T-helper 2 cell treated with Interferon-gamma antibody and Interleukin-4, amounts not matched to agents 5 μg/mL and 100 μg/mL, for 36 hours (primary cell): ENCODE results near the gene ZBTB26.
A peak's percentile ranks its signal among the peaks of the same experiment; 100 is the strongest.
"Not testable (repeated sequence)": the region's sequence is repeated elsewhere in the genome, so short reads cannot be mapped to it uniquely, and the experiment has no call there.

Experiments used
- DNase-seq: peaks from one replicate; pipeline ENCODE4 v3.0.0; 2021; ENCODE audit warnings: low spot score
- H3K27ac Mint-ChIP-seq: one replicate; pipeline ENCODE4 v1.8.0; 2021; ENCODE audit warnings: mild to moderate bottlenecking, mixed read lengths
- H3K27me3 Mint-ChIP-seq: one replicate; pipeline ENCODE4 v1.8.0; 2021; ENCODE audit warnings: low read depth, mixed read lengths
- H3K36me3 Mint-ChIP-seq: one replicate; pipeline ENCODE4 v1.8.0; 2021; ENCODE audit warnings: low read depth, mixed read lengths
- H3K4me1 Mint-ChIP-seq: one replicate; pipeline ENCODE4 v1.8.0; 2021; ENCODE audit warnings: low read depth, mixed read lengths
- H3K4me3 Mint-ChIP-seq: one replicate; pipeline ENCODE4 v1.8.0; 2022; ENCODE audit warnings: mild to moderate bottlenecking, moderate library complexity, mixed read lengths
- H3K9me3 Mint-ChIP-seq: one replicate; pipeline ENCODE4 v1.8.0; 2021; ENCODE audit warnings: mixed read lengths

The ZBTB26 gene

GRCh38 chr9:122904823-122905710 lies 26.2 kb downstream of the ZBTB26 start, which contains the start of gene RC3H2:
Gene RC3H2 (minus strand): TSS chr9:122905359. CDS start chr9:122897509, 7,850 bp downstream.
- H3K27me3 Mint-ChIP-seq = no peaks in the 10 kb centered on the region
- H3K4me3 Mint-ChIP-seq = peak within 1 kb of the TSS; percentile 95
- H3K4me1 Mint-ChIP-seq = peaks cover 16% of the 10 kb centered on the region
- DNase-seq = peak; percentile 98
- H3K9me3 Mint-ChIP-seq = no peaks in the 10 kb centered on the region
- H3K36me3 Mint-ChIP-seq = peaks cover 10% of the 10 kb centered on the region
- peak within 1 kb of the TSS; percentile 92 for H3K27ac Mint-ChIP-seq

GRCh38 chr9:122904466-122904822 lies 26.9 kb downstream of the ZBTB26 start:
- DNase-seq = peak; percentile 36
- Mint-ChIP-seq H3K27ac (peak overlapping the region; percentile 83), H3K27me3 (no peaks in the 10 kb centered on the region), H3K4me3 (peak overlapping the region; percentile 95), H3K36me3 (peaks cover 7% of the 10 kb centered on the region), H3K4me1 (peaks cover 17% of the 10 kb centered on the region), H3K9me3 (no peaks in the 10 kb centered on the region)

GRCh38 chr9:122900791-122901190 lies 30.5 kb downstream of the ZBTB26 start:
- H3K4me3 Mint-ChIP-seq = peak overlapping the region; percentile 71
- H3K27ac Mint-ChIP-seq = peak overlapping the region; percentile 69
- no peaks in the 10 kb centered on the region for H3K27me3 Mint-ChIP-seq
- no peaks in the 10 kb centered on the region for H3K9me3 Mint-ChIP-seq
- no peak for DNase-seq
- H3K36me3 Mint-ChIP-seq = peaks cover 17% of the 10 kb centered on the region
- H3K4me1 Mint-ChIP-seq = peaks cover 25% of the 10 kb centered on the region

- peaks cover 28% of the 10 kb centered on the region for H3K36me3 Mint-ChIP-seq
- no peak for DNase-seq
- peaks cover 14% of the 10 kb centered on the region for H3K4me1 Mint-ChIP-seq
- no peak overlapping the region for H3K27ac Mint-ChIP-seq
- H3K4me3 Mint-ChIP-seq = no peak overlapping the region
- H3K27me3 Mint-ChIP-seq = no peaks in the 10 kb centered on the region
- no peaks in the 10 kb centered on the region for H3K9me3 Mint-ChIP-seq
Measured at GRCh38 chr9:122897969-122898368, 33.3 kb downstream of the ZBTB26 start.

- Mint-ChIP-seq H3K27me3 (no peaks in the 10 kb centered on the region), H3K4me3 (no peak overlapping the region), H3K4me1 (no peaks in the 10 kb centered on the region)
Measured at GRCh38 chr9:122888480-122888879, 42.8 kb downstream of the ZBTB26 start.

GRCh38 chr9:122883125-122883524 lies 48.2 kb downstream of the ZBTB26 start:
- H3K4me3 Mint-ChIP-seq = no peak overlapping the region
- no peaks in the 10 kb centered on the region for H3K27me3 Mint-ChIP-seq
- peaks cover 5% of the 10 kb centered on the region for H3K4me1 Mint-ChIP-seq
- no peak for DNase-seq
- H3K9me3 Mint-ChIP-seq = no peaks in the 10 kb centered on the region
- H3K36me3 Mint-ChIP-seq = peaks cover 40% of the 10 kb centered on the region
- H3K27ac Mint-ChIP-seq = no peak overlapping the region

More at GRCh38 chr9:122888480-122888879, 42.8 kb downstream of the ZBTB26 start:
- H3K27ac Mint-ChIP-seq = no peak overlapping the region
- DNase-seq = no peak
- no peaks in the 10 kb centered on the region for H3K9me3 Mint-ChIP-seq
- H3K36me3 Mint-ChIP-seq = peaks cover 32% of the 10 kb centered on the region

- Mint-ChIP-seq H3K4me3 (no peak overlapping the region), H3K27me3 (no peaks in the 10 kb centered on the region), H3K9me3 (no peaks in the 10 kb centered on the region), H3K27ac (no peak overlapping the region), H3K4me1 (peaks cover 5% of the 10 kb centered on the region), H3K36me3 (peaks cover 60% of the 10 kb centered on the region)
- DNase-seq = no peak
Measured at GRCh38 chr9:122879443-122879842, 51.9 kb downstream of the ZBTB26 start.

- no peaks in the 10 kb centered on the region for H3K9me3 Mint-ChIP-seq
- no peak for DNase-seq
- H3K4me1 Mint-ChIP-seq = no peaks in the 10 kb centered on the region
- H3K4me3 Mint-ChIP-seq = no peak overlapping the region
- H3K36me3 Mint-ChIP-seq = peaks cover 54% of the 10 kb centered on the region
- H3K27ac Mint-ChIP-seq = no peak overlapping the region
- no peaks in the 10 kb centered on the region for H3K27me3 Mint-ChIP-seq
Measured at GRCh38 chr9:122875523-122875922, 55.8 kb downstream of the ZBTB26 start.

GRCh38 chr9:122867276-122867675 lies 64.0 kb downstream of the ZBTB26 start:
- not testable (repeated sequence) for H3K9me3 Mint-ChIP-seq
- H3K36me3 Mint-ChIP-seq = peaks cover 47% of the 10 kb centered on the region

GRCh38 chr9:122866079-122866478 lies 65.2 kb downstream of the ZBTB26 start:
- Mint-ChIP-seq H3K4me1 (no peaks in the 10 kb centered on the region), H3K27ac (no peak overlapping the region), H3K4me3 (no peak overlapping the region), H3K9me3 (no peaks in the 10 kb centered on the region), H3K27me3 (no peaks in the 10 kb centered on the region), H3K36me3 (peaks cover 42% of the 10 kb centered on the region)
- DNase-seq = no peak

More at GRCh38 chr9:122867276-122867675, 64.0 kb downstream of the ZBTB26 start:
- H3K27me3 Mint-ChIP-seq, DNase-seq, H3K27ac Mint-ChIP-seq, H3K4me1 Mint-ChIP-seq, H3K4me3 Mint-ChIP-seq: not testable (repeated sequence)
